GM19099 (cell line): ENCODE results near the gene SH2D3C.

Source experiments
- POLR2A ChIP-seq: IDR thresholded peaks from 3 replicates; pipeline ENCODE4 v1.6.1; 2011; ENCODE audit warnings: low read depth; ENCODE audit not compliant: insufficient read length; ENCODE audit errors: extremely low read depth

The SH2D3C gene

GRCh38 chr9:127716412-127716811 lies 62.1 kb downstream of the SH2D3C start:
- no peak for TF ChIP-seq POLR2A

GRCh38 chr9:127715470-127716337 lies 62.8 kb downstream of the SH2D3C start, which contains the start of the genes PTRH1 and TTC16:
PTRH1 (minus strand) TSS chr9:127715663; CDS start chr9:127715639, 24 bp downstream.
TTC16 (plus strand) TSS chr9:127716079; CDS start chr9:127716146, 67 bp downstream.
- TF ChIP-seq POLR2A = peak; percentile 40

GRCh38 chr9:127714951-127715469 lies 63.5 kb downstream of the SH2D3C start:
- TF ChIP-seq POLR2A = no peak

- no peak for TF ChIP-seq POLR2A
Observed at GRCh38 chr9:127714020-127714750, 64.3 kb downstream of the SH2D3C start.

GRCh38 chr9:127712867-127713266 lies 65.6 kb downstream of the SH2D3C start:
- TF ChIP-seq POLR2A = no peak

- no peak for TF ChIP-seq POLR2A
Observed at GRCh38 chr9:127712371-127712770, 66.1 kb downstream of the SH2D3C start.

GRCh38 chr9:127711831-127712274 lies 66.6 kb downstream of the SH2D3C start:
- TF ChIP-seq POLR2A = no peak

- TF ChIP-seq POLR2A = no peak
Observed at GRCh38 chr9:127711226-127711701, 67.2 kb downstream of the SH2D3C start.

GRCh38 chr9:127710204-127710783 lies 68.2 kb downstream of the SH2D3C start:
- TF ChIP-seq POLR2A = no peak

- no peak for TF ChIP-seq POLR2A
Observed at GRCh38 chr9:127708952-127709587, 69.4 kb downstream of the SH2D3C start.

GRCh38 chr9:127707766-127708165 lies 70.7 kb downstream of the SH2D3C start:
- TF ChIP-seq POLR2A = no peak

- TF ChIP-seq POLR2A = no peak
Observed at GRCh38 chr9:127706836-127707241, 71.6 kb downstream of the SH2D3C start, which contains the start of gene CFAP157. CFAP157 (plus strand) TSS chr9:127706988; CDS start chr9:127707032, 44 bp downstream.

- no peak for TF ChIP-seq POLR2A
Observed at GRCh38 chr9:127705577-127706379, 72.7 kb downstream of the SH2D3C start.

GRCh38 chr9:127703289-127703946 lies 75.0 kb downstream of the SH2D3C start:
- no peak for TF ChIP-seq POLR2A
